ENCODE data around the gene DPM3. TPM values are rescaled to one million over a fixed set of nuclear protein-coding genes. Genes with fewer than 3 reads are reported as not detected.

Gene DPM3
- total and polyA plus RNA-seq, 2 of the 13 experiments (the other 11 are each of a cell fraction or from before 2014, with no cell fraction given) = 23.2 to 53.4 TPM

DNA sequence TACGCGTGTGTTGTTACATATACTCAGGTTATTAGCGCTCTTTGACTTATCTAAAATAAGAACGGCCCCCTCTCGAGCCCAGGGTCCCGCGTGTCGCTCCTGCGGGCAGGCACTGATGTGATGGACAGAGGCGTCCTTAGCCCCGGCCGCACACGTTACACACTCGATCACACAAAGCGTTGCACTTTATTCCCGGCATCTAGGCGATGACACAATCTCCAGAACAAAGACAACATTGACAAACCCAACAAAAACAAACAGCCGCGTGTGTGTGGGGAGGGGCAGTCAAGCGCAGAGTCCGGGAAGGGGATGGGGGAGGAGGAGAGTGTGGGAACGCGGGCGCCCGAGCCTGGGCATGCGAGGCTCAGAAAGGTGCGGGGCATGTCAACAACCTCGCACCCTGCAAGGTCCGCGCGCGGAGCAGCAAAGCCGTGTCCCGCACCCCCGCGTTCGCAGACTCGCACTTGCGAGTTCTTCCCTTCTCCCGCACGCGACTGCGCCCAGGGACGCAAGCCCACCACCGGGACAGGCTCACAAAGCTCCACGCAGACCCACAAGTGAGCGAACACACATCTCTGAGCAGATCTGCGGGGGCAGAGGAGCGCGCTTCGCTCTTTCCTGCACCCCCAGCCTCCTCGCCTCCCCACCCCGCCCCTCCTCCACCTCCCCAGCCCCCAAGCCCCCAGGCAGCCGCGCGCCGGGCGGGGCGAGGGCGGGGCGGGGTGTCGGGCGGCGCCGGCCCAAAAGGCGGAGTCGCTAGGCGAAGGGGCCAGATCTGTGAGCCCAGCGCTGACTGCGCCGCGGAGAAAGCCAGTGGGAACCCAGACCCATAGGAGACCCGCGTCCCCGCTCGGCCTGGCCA, 13.0 kb downstream of the DPM3 start, which contains the start of gene EFNA1 (continued):
- TF ChIP-seq, protein P1, sequence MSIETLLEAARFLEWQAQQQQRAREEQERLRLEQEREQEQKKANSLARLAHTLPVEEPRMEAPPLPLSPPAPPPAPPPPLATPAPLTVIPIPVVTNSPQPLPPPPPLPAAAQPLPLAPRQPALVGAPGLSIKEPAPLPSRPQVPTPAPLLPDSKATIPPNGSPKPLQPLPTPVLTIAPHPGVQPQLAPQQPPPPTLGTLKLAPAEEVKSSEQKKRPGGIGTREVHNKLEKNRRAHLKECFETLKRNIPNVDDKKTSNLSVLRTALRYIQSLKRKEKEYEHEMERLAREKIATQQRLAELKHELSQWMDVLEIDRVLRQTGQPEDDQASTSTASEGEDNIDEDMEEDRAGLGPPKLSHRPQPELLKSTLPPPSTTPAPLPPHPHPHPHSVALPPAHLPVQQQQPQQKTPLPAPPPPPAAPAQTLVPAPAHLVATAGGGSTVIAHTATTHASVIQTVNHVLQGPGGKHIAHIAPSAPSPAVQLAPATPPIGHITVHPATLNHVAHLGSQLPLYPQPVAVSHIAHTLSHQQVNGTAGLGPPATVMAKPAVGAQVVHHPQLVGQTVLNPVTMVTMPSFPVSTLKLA (IDR thresholded peaks at IDR 0.05) = peak; percentile 93
- TF ChIP-seq SNAI1 (CRISPR knock-in tag; IDR thresholded peaks at IDR 0.05; ENCODE audit: borderline replicate concordance) (peak; percentile 67; the same call in 1 of the 2 replicates), NR2C2 (CRISPR knock-in tag; IDR thresholded peaks at IDR 0.05; ENCODE audit: borderline replicate concordance) (peak; percentile 84), ZSCAN22 (CRISPR knock-in tag; IDR thresholded peaks at IDR 0.05) (peak; percentile 45; the same call in 1 of the 2 replicates), ELF1 (CRISPR knock-in tag; IDR thresholded peaks at IDR 0.05) (peak; percentile 59), SATB2 (CRISPR knock-in tag; IDR thresholded peaks at IDR 0.05) (peak; percentile 75), SRSF4 (IDR thresholded peaks at IDR 0.05; ENCODE audit: low read depth, low read length, poor library complexity, severe bottlenecking) (no peak), SMAD1 (CRISPR knock-in tag; IDR thresholded peaks at IDR 0.05; ENCODE audit: borderline replicate concordance, low read depth) (no peak), ZNF343 (CRISPR knock-in tag; IDR thresholded peaks at IDR 0.05) (no peak), ZNF605 (CRISPR knock-in tag; IDR thresholded peaks at IDR 0.05) (peak; percentile 24; the same call in 1 of the 2 replicates), SMARCE1 (IDR thresholded peaks at IDR 0.05; ENCODE audit: borderline replicate concordance) (no peak), MXI1 (IDR thresholded peaks at IDR 0.05; ENCODE audit: borderline replicate concordance, low read depth, low read length) (peak; percentile 76; the same call in 1 of the 3 replicates), SALL2 (CRISPR knock-in tag; IDR thresholded peaks at IDR 0.05) (0 out of 2 replicates have a peak, but pooled peaks have one; percentile 18), GLI4 (CRISPR knock-in tag; IDR thresholded peaks at IDR 0.05; ENCODE audit: borderline replicate concordance) (no peak), ZNF329 (CRISPR knock-in tag; IDR thresholded peaks at IDR 0.05; ENCODE audit: low read depth) (0 out of 2 replicates have a peak, but pooled peaks have one; percentile 45), ZNF780A (CRISPR knock-in tag; IDR thresholded peaks at IDR 0.05) (peak; percentile 87)
- TF ChIP-seq, protein P2, sequence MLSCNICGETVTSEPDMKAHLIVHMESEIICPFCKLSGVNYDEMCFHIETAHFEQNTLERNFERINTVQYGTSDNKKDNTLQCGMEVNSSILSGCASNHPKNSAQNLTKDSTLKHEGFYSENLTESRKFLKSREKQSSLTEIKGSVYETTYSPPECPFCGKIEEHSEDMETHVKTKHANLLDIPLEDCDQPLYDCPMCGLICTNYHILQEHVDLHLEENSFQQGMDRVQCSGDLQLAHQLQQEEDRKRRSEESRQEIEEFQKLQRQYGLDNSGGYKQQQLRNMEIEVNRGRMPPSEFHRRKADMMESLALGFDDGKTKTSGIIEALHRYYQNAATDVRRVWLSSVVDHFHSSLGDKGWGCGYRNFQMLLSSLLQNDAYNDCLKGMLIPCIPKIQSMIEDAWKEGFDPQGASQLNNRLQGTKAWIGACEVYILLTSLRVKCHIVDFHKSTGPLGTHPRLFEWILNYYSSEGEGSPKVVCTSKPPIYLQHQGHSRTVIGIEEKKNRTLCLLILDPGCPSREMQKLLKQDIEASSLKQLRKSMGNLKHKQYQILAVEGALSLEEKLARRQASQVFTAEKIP (CRISPR knock-in tag; IDR thresholded peaks at IDR 0.05; ENCODE audit: borderline replicate concordance) = no peak
- TF ChIP-seq, protein P3, sequence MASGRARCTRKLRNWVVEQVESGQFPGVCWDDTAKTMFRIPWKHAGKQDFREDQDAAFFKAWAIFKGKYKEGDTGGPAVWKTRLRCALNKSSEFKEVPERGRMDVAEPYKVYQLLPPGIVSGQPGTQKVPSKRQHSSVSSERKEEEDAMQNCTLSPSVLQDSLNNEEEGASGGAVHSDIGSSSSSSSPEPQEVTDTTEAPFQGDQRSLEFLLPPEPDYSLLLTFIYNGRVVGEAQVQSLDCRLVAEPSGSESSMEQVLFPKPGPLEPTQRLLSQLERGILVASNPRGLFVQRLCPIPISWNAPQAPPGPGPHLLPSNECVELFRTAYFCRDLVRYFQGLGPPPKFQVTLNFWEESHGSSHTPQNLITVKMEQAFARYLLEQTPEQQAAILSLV (CRISPR knock-in tag; IDR thresholded peaks at IDR 0.05; ENCODE audit: borderline replicate concordance) = peak; percentile 46; the same call in 1 of the 2 replicates
- TF ChIP-seq, protein P4, sequence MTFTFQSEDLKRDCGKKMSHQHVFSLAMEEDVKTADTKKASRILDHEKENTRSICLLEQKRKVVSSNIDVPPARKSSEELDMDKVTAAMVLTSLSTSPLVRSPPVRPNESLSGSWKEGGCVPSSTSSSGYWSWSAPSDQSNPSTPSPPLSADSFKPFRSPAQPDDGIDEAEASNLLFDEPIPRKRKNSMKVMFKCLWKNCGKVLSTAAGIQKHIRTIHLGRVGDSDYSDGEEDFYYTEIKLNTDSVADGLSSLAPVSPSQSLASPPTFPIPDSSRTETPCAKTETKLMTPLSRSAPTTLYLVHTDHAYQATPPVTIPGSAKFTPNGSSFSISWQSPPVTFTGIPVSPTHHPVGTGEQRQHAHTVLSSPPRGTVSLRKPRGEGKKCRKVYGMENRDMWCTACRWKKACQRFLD (CRISPR knock-in tag; IDR thresholded peaks at IDR 0.05; ENCODE audit: borderline replicate concordance) = no peak
- TF ChIP-seq, protein P5, sequence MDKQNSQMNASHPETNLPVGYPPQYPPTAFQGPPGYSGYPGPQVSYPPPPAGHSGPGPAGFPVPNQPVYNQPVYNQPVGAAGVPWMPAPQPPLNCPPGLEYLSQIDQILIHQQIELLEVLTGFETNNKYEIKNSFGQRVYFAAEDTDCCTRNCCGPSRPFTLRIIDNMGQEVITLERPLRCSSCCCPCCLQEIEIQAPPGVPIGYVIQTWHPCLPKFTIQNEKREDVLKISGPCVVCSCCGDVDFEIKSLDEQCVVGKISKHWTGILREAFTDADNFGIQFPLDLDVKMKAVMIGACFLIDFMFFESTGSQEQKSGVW (CRISPR knock-in tag; IDR thresholded peaks at IDR 0.05; ENCODE audit: borderline replicate concordance) = no peak
